Measurements from ENCODE around the gene PIK3R5.

DNA sequence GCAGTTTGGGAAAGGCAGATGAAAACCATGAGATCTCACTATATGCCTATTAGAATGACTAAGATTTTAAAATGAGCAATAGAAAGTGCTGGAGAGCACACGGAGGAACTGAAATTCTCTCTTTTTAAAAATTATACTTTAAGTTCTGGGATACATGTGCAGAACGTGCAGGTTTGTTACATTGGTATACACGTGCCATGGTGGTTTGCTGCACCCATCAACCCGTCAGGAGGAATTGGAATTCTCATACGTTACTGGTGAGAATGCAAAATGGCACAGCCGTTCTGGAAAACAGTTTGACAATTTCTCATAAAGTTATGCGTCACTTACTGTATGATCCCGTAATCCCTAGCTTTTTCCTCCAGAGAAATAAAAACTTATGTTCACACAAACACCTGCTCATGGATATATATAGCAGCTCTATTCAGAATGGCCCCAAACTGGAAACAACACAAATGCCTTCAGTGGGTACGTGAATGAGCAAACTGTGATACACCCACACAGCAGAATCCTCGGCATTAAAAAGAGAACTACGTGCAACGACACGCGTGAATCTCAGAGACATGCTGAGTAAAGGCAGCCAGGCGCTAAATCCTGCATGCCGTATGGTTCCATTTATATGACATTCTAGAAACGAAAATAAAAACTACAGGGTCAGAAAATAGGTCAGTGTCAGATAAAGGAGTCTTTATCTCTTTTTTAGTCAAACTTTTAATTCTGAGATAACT is 109.9 kb downstream of the PIK3R5 start:
- TF ChIP-seq, protein P1, sequence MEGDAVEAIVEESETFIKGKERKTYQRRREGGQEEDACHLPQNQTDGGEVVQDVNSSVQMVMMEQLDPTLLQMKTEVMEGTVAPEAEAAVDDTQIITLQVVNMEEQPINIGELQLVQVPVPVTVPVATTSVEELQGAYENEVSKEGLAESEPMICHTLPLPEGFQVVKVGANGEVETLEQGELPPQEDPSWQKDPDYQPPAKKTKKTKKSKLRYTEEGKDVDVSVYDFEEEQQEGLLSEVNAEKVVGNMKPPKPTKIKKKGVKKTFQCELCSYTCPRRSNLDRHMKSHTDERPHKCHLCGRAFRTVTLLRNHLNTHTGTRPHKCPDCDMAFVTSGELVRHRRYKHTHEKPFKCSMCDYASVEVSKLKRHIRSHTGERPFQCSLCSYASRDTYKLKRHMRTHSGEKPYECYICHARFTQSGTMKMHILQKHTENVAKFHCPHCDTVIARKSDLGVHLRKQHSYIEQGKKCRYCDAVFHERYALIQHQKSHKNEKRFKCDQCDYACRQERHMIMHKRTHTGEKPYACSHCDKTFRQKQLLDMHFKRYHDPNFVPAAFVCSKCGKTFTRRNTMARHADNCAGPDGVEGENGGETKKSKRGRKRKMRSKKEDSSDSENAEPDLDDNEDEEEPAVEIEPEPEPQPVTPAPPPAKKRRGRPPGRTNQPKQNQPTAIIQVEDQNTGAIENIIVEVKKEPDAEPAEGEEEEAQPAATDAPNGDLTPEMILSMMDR (IDR thresholded peaks at IDR 0.05; ENCODE audit: low read depth, low read length, poor library complexity, severe bottlenecking), result no peak
- TF ChIP-seq EZH2phosphoT487 (IDR thresholded peaks at IDR 0.05; ENCODE audit: borderline replicate concordance, low read length), result no peak

All from DOHH2 (cell line).